HG03280 (cell line): ENCODE results near the gene POMT2.

Experiments
- ATAC-seq: cut with Tn5 transposase; IDR thresholded peaks from one replicate; pipeline ENCODE4 v1.9.1; 2021; ENCODE audit warnings: mild to moderate bottlenecking, moderate library complexity; ENCODE audit not compliant: unreplicated experiment

Gene POMT2

GRCh38 chr14:77268989-77269600, 51.6 kb downstream of the POMT2 start:
- ATAC-seq: no peak

GRCh38 chr14:77267937-77268699, 52.6 kb downstream of the POMT2 start:
- ATAC-seq: no peak

DNA sequence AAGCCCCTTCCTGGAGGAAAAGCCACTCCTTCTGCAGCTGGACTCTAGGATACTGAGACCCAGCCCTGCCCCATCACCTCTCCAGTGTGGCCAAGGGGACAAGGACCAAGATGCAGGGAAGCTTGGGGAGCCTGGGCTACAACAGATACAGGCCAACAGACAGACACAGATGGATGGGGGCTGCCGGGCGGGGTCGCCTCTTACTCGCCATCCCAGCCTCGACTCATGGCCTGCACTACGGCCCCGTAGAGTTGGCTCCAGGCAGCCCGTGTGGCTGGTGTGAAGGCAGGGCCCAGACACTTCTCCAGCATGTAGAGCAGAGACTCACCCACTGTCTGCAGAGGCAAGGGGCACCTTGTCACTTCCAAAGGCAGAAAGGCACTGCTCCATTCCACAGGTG, 54.3 kb downstream of the POMT2 start:
- no peak for ATAC-seq

- ATAC-seq: no peak
Observed at GRCh38 chr14:77265561-77266335, 54.9 kb downstream of the POMT2 start.

DNA sequence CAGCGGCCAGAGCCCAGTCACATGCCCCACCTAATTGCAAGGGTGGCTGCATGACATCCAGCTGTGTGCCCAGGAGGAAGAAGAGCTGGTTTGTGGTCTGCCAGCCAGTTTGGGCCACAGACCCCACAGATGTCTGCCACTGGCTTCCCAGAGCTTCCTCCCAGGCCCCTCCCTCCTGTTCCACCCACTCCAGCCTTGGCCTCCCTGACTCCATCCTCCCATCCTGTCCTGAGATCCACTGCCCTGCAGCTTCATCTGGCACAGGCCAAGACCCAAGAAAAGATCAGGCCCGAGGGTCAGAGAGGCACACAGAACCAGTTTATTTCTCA, 55.5 kb downstream of the POMT2 start:
- no peak for ATAC-seq

DNA sequence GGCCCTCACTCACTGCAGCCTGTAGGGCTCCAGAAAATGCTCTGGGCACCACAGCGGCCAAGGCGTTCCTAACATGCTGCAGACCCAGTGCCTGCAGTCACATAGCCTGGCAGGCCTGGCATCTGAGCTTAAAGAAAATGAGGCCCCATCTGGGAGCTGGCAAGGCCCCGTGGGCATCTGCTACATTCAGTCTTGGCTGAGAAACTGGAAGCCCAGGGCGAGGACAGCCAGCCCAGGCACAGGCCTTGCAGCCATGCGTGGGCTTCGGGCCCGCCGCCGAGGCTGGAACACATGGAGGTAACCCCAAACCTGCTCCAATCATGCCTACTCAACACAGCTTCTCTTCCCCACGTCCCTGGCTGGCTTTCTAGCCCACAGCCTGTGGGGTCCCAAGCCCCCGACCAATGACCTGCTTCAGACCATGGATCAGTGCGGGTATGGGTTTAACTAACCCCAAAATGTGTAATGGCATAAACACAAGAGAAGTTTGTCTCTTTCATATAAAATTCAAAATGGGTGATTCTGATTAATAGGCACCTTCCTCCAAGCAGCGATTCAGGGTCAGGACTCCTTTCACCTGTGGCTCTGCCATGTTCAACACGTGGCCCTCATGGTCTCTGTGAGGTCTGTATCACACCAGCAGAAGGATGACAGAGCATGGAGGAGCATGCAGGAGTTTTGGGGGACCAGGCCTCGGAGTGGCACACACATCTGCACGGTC, 56.1 kb downstream of the POMT2 start:
- no peak for ATAC-seq

GRCh38 chr14:77260631-77261030, 60.1 kb downstream of the POMT2 start:
- no peak for ATAC-seq

DNA sequence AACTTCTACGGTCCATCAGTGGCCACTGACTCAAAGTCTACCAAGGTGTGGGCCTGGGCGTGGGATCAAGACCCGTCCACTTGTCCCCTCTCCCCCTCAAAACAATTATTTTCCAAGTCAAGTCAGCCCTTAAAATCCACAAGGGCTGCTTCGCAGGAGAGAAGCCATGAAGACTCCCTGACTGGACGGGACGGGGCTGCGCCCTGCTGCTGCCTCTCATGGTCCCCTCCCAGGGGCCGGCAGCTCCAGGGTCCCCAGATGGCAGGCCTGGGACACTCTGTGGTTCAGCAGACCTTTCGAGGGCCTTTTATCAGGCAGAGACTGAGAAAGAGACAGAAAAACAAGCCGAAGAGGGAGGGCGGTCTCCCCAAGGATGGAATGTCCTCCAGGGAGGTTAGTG, 60.5 kb downstream of the POMT2 start:
- no peak for ATAC-seq

DNA sequence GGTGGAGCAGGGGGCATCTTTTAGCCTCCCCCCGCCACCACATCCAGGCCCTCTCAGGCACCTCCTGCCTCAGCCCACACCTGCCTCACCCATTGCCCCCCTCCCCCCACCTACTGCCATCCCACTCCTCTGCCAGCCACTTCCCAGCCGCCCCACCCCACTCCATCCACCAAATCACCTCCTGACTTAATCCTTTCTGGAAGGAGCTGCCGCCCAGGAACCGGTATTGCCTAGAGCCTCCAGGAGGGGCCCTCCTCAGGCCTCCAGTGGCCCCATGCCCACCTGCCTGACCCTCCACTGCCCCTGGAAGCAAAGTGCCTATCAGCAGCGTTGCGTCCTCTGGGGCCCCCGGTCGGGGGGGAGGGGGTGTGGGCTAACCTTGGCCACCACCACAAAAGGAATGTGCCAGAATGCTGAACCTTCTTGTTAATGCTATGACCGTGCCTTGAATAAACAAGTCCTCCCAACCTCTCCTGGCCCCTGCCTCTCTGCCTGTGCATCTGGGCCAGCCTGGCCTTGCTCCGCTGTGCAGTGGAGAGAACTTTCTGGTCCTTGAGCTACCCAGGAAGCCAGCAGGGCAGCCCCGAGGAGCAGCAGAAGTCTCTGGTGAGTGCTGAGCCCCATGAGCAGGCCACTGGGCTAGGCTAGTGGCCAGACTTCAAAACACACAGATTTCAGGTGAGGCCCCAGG, 61.5 kb downstream of the POMT2 start:
- no peak for ATAC-seq

- ATAC-seq: no peak
Observed at GRCh38 chr14:77258566-77258965, 62.1 kb downstream of the POMT2 start.

GRCh38 chr14:77257700-77258099, 63.0 kb downstream of the POMT2 start:
- ATAC-seq: no peak

- no peak for ATAC-seq
Observed at GRCh38 chr14:77256694-77257093, 64.0 kb downstream of the POMT2 start.

- no peak for ATAC-seq
Observed at GRCh38 chr14:77253333-77254190, 67.1 kb downstream of the POMT2 start.

DNA sequence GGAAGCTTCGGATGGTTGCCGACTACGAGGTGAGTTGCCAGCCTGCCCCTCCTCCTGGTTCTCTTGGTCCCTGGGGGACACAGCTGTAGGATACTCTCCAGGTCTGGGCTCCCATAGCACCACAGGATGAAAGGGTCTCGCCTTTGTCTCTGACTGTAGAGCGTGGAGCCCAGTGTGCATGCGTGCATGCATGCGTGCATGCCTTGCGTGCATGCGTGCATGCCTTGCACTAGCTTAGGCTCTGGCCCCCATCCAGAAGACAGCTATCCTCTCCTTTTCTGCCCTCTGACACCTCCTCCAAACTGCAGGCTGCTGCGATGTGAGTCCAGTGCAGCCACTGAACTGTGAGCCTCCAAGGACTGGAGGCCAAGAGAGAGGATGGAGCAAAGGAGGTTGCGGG, 68.8 kb downstream of the POMT2 start:
- no peak for ATAC-seq

DNA sequence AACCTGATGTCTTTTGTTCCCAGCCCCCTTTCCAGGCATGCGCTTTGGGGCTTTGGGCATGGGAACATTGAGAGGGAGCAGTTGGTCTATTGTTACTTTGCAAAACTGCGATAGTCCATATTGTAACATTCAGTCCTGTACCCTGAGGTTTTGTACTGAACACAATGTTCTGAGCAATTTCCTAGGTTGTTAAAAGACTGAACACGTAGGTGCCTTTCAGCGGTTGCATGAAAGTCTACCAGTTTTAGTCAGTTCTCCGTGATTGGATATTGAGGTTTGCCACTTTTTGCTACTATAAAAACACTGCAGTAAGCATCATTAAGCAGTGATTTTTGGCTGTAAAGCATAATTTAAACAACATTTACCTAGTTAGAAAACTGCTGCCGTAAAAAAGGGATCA, 69.8 kb downstream of the POMT2 start:
- no peak for ATAC-seq

DNA sequence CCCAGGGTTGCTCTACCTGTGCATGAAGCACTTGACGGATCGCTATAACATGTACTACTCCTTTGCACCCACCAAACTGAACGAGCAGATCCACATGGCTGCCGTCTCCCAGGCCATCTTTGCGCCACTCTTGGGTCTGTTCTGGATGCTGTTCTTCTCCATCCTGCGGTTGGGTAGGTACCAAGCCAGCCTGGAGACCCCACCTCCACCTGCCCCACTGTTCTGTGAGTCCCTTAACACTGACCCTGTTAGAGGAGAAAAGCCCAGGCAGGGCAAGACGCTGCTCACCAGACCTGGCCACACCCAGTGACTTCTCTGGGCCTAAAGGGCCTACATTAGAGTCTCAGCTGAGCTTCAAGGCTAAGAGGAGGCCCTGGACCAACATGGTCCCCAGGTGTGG, 71.4 kb downstream of the POMT2 start:
- ATAC-seq: no peak

DNA sequence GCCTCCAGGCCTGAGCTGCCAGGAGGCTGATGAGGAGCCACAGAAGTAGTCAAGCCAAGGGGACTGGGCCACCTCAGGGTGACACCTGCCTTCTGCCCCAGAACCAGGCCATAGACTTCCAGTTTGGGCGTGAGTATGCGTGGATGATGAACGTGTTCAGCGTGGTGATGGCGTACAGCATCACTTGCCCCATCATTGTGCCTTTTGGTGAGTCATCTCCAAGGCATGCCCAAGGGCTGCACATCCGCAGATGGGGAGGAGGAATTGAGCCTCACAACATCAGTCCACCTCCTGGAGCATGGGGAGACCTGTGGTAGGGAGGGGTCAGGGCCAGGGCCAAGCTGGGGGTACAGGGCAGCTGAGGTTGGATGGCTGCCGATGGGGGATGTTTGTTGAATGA, 72.0 kb downstream of the POMT2 start:
- ATAC-seq: no peak

DNA sequence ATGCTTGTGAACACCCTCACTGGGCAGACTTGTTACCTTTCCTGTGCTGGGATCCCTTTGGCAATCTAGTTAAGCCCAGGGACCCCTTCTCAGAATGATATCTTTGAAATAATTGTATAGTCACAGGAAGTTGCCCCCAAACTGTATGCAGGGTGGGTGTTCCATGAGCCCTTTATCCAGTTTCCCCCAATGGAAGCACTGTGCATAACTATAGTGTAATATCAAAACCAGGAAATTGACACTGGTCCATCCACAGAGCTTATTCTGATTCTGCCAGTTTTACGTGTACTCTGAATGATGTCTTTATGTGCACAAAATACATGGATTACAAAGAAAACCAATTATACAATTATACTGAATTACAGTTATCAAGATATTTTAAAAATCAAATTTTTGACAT, 73.9 kb downstream of the POMT2 start:
- ATAC-seq: no peak

- ATAC-seq: no peak
Observed at GRCh38 chr14:77245820-77246219, 74.9 kb downstream of the POMT2 start.

DNA sequence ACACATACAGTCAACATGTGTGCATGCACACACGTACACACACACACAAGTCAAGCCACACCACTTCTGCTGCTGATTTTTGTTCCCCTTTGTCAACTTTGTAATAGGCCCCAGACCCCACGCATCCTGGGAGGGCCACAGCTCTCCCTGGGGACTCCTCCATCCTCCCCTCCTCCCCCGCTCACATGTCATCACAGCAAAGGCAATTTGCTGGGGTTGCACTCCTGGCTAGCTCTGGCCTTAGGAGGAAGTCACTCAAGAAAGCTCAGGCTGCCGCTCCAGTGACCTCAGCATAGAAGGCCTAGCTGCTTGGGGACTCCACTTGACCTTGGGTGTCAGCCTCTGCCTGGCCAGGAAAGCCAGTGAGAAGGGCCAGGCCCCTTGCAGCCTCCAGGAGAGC, 76.8 kb downstream of the POMT2 start:
- ATAC-seq: no peak
